NK-92 (cell line): ENCODE measurements around the gene SHROOM4.

Experiments used
- DNase-seq: peaks from one replicate; lab custom pipeline; 2025; ENCODE audit not compliant: unreplicated experiment; lab: John Stamatoyannopoulos, UW

SHROOM4 gene

GRCh38 chrX:50618788-50619558 is 195.0 kb downstream of the SHROOM4 start:
- DNase-seq = no peak

- DNase-seq = no peak
Observed at GRCh38 chrX:50617183-50617582, 196.8 kb downstream of the SHROOM4 start.

- DNase-seq = no peak
Observed at GRCh38 chrX:50615570-50616158, 198.3 kb downstream of the SHROOM4 start.

GRCh38 chrX:50614460-50614859 is 199.5 kb downstream of the SHROOM4 start:
- no peak for DNase-seq

- no peak for DNase-seq
Observed at GRCh38 chrX:50613846-50614245, 200.1 kb downstream of the SHROOM4 start.

- DNase-seq = no peak
Observed at GRCh38 chrX:50609796-50610195, 204.2 kb downstream of the SHROOM4 start.

GRCh38 chrX:50606300-50606950 is 207.6 kb downstream of the SHROOM4 start:
- no peak for DNase-seq

GRCh38 chrX:50596056-50596455 is 217.9 kb downstream of the SHROOM4 start:
- no peak for DNase-seq

GRCh38 chrX:50594788-50595187 is 219.2 kb downstream of the SHROOM4 start:
- DNase-seq = no peak

GRCh38 chrX:50586980-50587379 is 227.0 kb downstream of the SHROOM4 start:
- no peak for DNase-seq

GRCh38 chrX:50586407-50586806 is 227.6 kb downstream of the SHROOM4 start:
- no peak for DNase-seq

- DNase-seq = no peak
Observed at GRCh38 chrX:50581405-50581804, 232.6 kb downstream of the SHROOM4 start.

- no peak for DNase-seq
Observed at GRCh38 chrX:50579955-50580354, 234.0 kb downstream of the SHROOM4 start.

GRCh38 chrX:50577326-50577725 is 236.7 kb downstream of the SHROOM4 start:
- DNase-seq = no peak

GRCh38 chrX:50567636-50568035 is 246.4 kb downstream of the SHROOM4 start:
- no peak for DNase-seq

GRCh38 chrX:50565718-50566117 is 248.3 kb downstream of the SHROOM4 start:
- no peak for DNase-seq
